BE2C (cell line): Measurements from ENCODE around the gene PTPRN2.
"Not testable (repeated sequence)": the region's sequence is repeated elsewhere in the genome, so short reads cannot be mapped to it uniquely, and the experiment has no call there.

Experiments
- DNase-seq: peaks from one replicate; pipeline ENCODE4 v3.0.0-alpha.2; 2020
- H3K27me3 ChIP-seq: fragments of 250-450 bp; sonication (Bioruptor Pico); 2 replicates; pipeline ENCODE4 v1.5.1; 2020; ENCODE audit warnings: mild to moderate bottlenecking
- H3K36me3 ChIP-seq: fragments of 250-450 bp; sonication (Bioruptor Pico); 2 replicates; pipeline ENCODE4 v1.5.1; 2020; ENCODE audit warnings: mild to moderate bottlenecking
- H3K4me1 ChIP-seq: fragments of 250-450 bp; sonication (Bioruptor Pico); 2 replicates; pipeline ENCODE4 v1.5.1; 2020
- H3K4me3 ChIP-seq: 2 replicates; pipeline ENCODE4 v1.5.1; 2011; ENCODE audit warnings: low read depth, low read length
- H3K9me3 ChIP-seq: fragments of 250-450 bp; sonication (Bioruptor Pico); 2 replicates; pipeline ENCODE4 v1.5.1; 2020
- CTCF ChIP-seq: IDR thresholded peaks from 2 replicates; pipeline ENCODE4 v1.5.1; 2012; ENCODE audit warnings: mild to moderate bottlenecking, low read depth, low read length

The PTPRN2 gene

GRCh38 chr7:158047391-158048059, 540.1 kb downstream of the PTPRN2 start:
- TF ChIP-seq CTCF, result no peak
- no peaks in the 10 kb centered on the region for H3K9me3 ChIP-seq
- no peak overlapping the region for H3K4me3 ChIP-seq
- no peak for DNase-seq
- H3K36me3 ChIP-seq, result no peaks in the 10 kb centered on the region
- no peaks in the 10 kb centered on the region for H3K27me3 ChIP-seq
- H3K4me1 ChIP-seq, result no peaks in the 10 kb centered on the region

GRCh38 chr7:158046246-158046645, 541.4 kb downstream of the PTPRN2 start:
- H3K9me3 ChIP-seq, H3K27me3 ChIP-seq, H3K36me3 ChIP-seq, DNase-seq, H3K4me3 ChIP-seq, H3K4me1 ChIP-seq: not testable (repeated sequence)

- no peaks in the 10 kb centered on the region for H3K27me3 ChIP-seq
- no peak overlapping the region for H3K4me3 ChIP-seq
- no peak for TF ChIP-seq CTCF
- no peaks in the 10 kb centered on the region for H3K9me3 ChIP-seq
- no peak for DNase-seq
- no peaks in the 10 kb centered on the region for H3K4me1 ChIP-seq
- H3K36me3 ChIP-seq, result no peaks in the 10 kb centered on the region
Measured at GRCh38 chr7:158044482-158044823, 543.2 kb downstream of the PTPRN2 start.

GRCh38 chr7:158043551-158044481, 543.8 kb downstream of the PTPRN2 start:
- TF ChIP-seq CTCF, result no peak
- no peak for DNase-seq
- H3K4me1 ChIP-seq, result no peaks in the 10 kb centered on the region
- H3K27me3 ChIP-seq, result no peaks in the 10 kb centered on the region
- H3K4me3 ChIP-seq, result no peak overlapping the region
- H3K9me3 ChIP-seq, result peaks cover 3% of the 10 kb centered on the region; the same call in 1 of the 2 replicates
- no peaks in the 10 kb centered on the region for H3K36me3 ChIP-seq

- DNase-seq, result no peak
- Histone ChIP-seq H3K4me1 (no peaks in the 10 kb centered on the region), H3K4me3 (no peak overlapping the region), H3K27me3 (no peaks in the 10 kb centered on the region), H3K36me3 (no peaks in the 10 kb centered on the region), H3K9me3 (peaks cover 3% of the 10 kb centered on the region; the same call in 1 of the 2 replicates)
- TF ChIP-seq CTCF, result no peak
Measured at GRCh38 chr7:158042156-158042880, 545.3 kb downstream of the PTPRN2 start.

- Histone ChIP-seq H3K4me1 (no peaks in the 10 kb centered on the region), H3K27me3 (no peaks in the 10 kb centered on the region), H3K4me3 (no peak overlapping the region), H3K36me3 (no peaks in the 10 kb centered on the region), H3K9me3 (peaks cover 3% of the 10 kb centered on the region; the same call in 1 of the 2 replicates)
- DNase-seq, result no peak
- no peak for TF ChIP-seq CTCF
Measured at GRCh38 chr7:158040199-158040598, 547.4 kb downstream of the PTPRN2 start.
